Measurements from ENCODE around the gene COX20. TPM values are rescaled to one million over a fixed set of nuclear protein-coding genes. Genes with fewer than 3 reads are reported as not detected.

The COX20 gene
- polyA plus RNA-seq, 2 of the 4 experiments (the other 2 are of a cell fraction), result 65.4 to 74.6 TPM

GRCh38 chr1:244834543-244835275 is 749 bp upstream of the COX20 start (continued):
- TF ChIP-seq MAX (IDR thresholded peaks at IDR 0.05), result peak; percentile 98
- TF ChIP-seq RARB (CRISPR knock-in tag; IDR thresholded peaks at IDR 0.05), result peak; percentile 71; the same call in 1 of the 2 replicates
- peak; percentile 39; the same call in 1 of the 2 replicates for TF ChIP-seq GATA3 (IDR thresholded peaks at IDR 0.05; ENCODE audit: borderline replicate concordance)

GRCh38 chr1:244836135-244836521 is 670 bp downstream of the COX20 start:
- TF ChIP-seq FOSB (CRISPR knock-in tag; IDR thresholded peaks at IDR 0.05) (peak; percentile 28; the same call in 1 of the 2 replicates), SMC3 (IDR thresholded peaks at IDR 0.05) (no peak), ESRRA (IDR thresholded peaks at IDR 0.05; ENCODE audit: borderline replicate concordance, low read length) (no peak), TFCP2L1 (CRISPR knock-in tag; IDR thresholded peaks at IDR 0.05) (0 out of 2 replicates have a peak, but pooled peaks have one; percentile 19)
- DNase-seq (ENCODE audit: low read depth in 1 of 2, low spot score in 1 of 2) (peak; percentile 46 to 52), FAIRE-seq (no peak), ATAC-seq (peak; percentile 27 to 42)
- H3K4me3 ChIP-seq, result peak overlapping the region; percentile 69
- POLR2A ChIA-PET, result interaction anchor here (0.6 to 3.9 kb wide), 9 partner anchors 11 to 207 kb away, joined by 3 to 57 read pairs (median 5); partner anchors contain the start of genes DESI2 and HNRNPU
- H3K4me1 ChIP-seq, result peaks cover 28% of the 10 kb centered on the region; the same call in 2 of the 3 replicates
- H3K27ac ChIP-seq, result peak overlapping the region; percentile 90 to 97
- CTCF ChIA-PET, result interaction anchor here (0.8 to 3.7 kb wide), 7 partner anchors 10 to 207 kb away, joined by 3 to 18 read pairs (median 5); partner anchors contain the start of gene HNRNPU
- 4% methylated on average over 7 of the region's 7 CpGs for WGBS (ENCODE audit: missing lambda C conversion rate)
- H3K9me3 ChIP-seq, result no peaks in the 10 kb centered on the region
- H3K4me2 ChIP-seq, result peak overlapping the region; percentile 65

- no peaks in the 10 kb centered on the region for H3K9me3 ChIP-seq
- DNase-seq (ENCODE audit: low read depth in 1 of 2, low spot score in 1 of 2) (no peak), ATAC-seq (no peak), FAIRE-seq (no peak)
- TF ChIP-seq NFE2L2 (conservative IDR thresholded peaks at IDR 0.05; ENCODE audit: low read length), result no peak
- no peak for TF ChIP-seq RFX5 (IDR thresholded peaks at IDR 0.05)
- no peak for TF ChIP-seq FOSB (CRISPR knock-in tag; IDR thresholded peaks at IDR 0.05)
- TF ChIP-seq ZNF302 (CRISPR knock-in tag; IDR thresholded peaks at IDR 0.05), result no peak
- TF ChIP-seq HMGXB4 (CRISPR knock-in tag; IDR thresholded peaks at IDR 0.05; ENCODE audit: borderline replicate concordance), result no peak
- TF ChIP-seq EHF (CRISPR knock-in tag; IDR thresholded peaks at IDR 0.05), result no peak
- TF ChIP-seq SREBF2 (IDR thresholded peaks at IDR 0.05), result no peak
- no peak for TF ChIP-seq NR3C1 (IDR thresholded peaks at IDR 0.05)
- no peak for TF ChIP-seq EHMT2 (IDR thresholded peaks at IDR 0.05; ENCODE audit: low read depth)
- TF ChIP-seq TFCP2L1 (CRISPR knock-in tag; IDR thresholded peaks at IDR 0.05), result no peak
- TF ChIP-seq PHF8 (IDR thresholded peaks at IDR 0.05; ENCODE audit: borderline replicate concordance, low read depth), result no peak
- no peak for TF ChIP-seq HOXA7 (CRISPR knock-in tag; IDR thresholded peaks at IDR 0.05)
- no peak for TF ChIP-seq REST (IDR thresholded peaks at IDR 0.05)
- no peak for TF ChIP-seq PBX3 (IDR thresholded peaks at IDR 0.05)
- peak overlapping the region; percentile 90 to 97 for H3K27ac ChIP-seq
- H3K4me1 ChIP-seq, result peaks cover 33% of the 10 kb centered on the region; the same call in 2 of the 3 replicates
- peak overlapping the region; percentile 69 for H3K4me3 ChIP-seq
- H3K4me2 ChIP-seq, result peak overlapping the region; percentile 65
- ChIA-PET POLR2A (interaction anchor here (0.6 to 3.9 kb wide), 8 partner anchors 11 to 206 kb away, joined by 3 to 57 read pairs (median 6); partner anchors contain the start of genes DESI2 and HNRNPU), CTCF (interaction anchor here (0.5 to 3.7 kb wide), 7 partner anchors 10 to 1918 kb away, joined by 3 to 18 read pairs (median 5); partner anchors contain the start of gene HNRNPU)
- 5% methylated on average over 3 of the region's 3 CpGs for WGBS (ENCODE audit: missing lambda C conversion rate)
These were observed 1.1 kb downstream of the COX20 start for GRCh38 chr1:244836584-244836983.

Data from A549 (cell line).